GM19372 (cell line): ENCODE results near the gene TENM4.

Experiments
- ATAC-seq: cut with Tn5 transposase; IDR thresholded peaks from one replicate; pipeline ENCODE4 v1.9.1; 2021; ENCODE audit warnings: mild to moderate bottlenecking, low read depth, moderate library complexity; ENCODE audit not compliant: unreplicated experiment

The TENM4 gene

DNA sequence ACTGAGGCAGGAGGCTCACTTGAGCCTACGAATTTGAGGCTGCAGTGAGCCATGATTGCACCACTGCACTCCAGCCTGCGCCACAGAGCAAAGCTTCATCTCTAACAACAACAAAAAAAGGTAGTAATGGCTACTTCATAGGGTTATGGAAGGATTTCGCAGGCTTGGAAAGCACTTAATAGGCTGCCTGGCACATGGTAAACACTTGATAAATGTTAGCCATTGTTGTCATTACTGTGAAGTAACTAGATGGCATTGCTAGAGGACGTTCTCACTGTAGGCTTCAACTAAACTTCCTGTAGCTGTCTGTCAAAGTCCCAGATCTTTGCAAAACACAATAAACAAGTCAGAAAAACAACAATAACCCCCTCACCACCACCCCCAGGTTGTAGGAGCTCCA lies 508.9 kb downstream of the TENM4 start:
- ATAC-seq, result no peak

DNA sequence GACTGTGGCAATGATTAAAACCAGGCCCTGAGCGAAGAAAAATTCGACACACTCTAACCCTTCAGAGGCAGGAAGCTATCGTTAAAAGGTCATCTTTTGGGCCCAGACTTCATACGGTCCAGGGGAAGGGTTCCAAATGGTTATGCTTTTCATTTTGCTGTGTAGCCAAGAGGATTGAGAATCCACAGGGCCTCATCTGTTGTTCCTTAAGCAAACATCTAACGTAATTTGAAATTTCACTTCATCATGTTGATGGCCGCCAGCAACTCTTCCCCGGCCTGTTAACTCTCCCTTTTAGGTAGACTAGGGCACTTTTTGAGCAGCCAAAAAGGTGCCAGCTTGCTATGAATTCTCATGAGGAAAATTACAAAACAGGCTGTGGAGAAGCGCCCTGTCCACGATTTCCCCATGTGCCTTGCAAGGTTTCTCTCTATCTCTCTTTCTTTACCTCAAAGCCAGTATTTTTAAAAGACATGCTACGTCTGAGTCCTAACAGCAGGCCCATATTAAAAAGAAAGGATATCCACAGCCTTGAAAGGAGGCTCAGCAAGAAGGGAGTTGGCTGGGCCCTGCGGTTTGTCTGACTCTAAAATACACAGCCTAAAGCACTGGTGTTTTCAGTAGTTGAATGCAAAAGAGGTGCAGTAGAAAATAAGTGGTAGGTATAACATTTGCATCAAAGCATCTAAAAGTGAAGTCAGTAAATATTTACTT lies 509.9 kb downstream of the TENM4 start:
- no peak for ATAC-seq

DNA sequence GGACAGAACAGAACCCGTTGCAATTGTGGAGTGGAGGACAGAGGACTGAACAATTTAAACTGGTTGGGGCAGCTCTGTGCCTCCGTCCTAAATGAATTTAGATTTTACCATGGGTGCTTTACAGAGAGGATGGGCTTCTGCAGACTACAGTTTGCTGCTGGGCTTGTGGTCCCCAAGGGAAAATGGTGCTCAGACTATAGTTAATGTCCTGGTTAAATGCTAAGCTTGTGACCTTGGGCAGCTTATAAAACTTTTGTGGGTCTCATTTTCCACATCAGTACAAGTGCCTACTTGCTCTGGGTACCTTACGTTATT lies 511.0 kb downstream of the TENM4 start:
- ATAC-seq, result no peak

DNA sequence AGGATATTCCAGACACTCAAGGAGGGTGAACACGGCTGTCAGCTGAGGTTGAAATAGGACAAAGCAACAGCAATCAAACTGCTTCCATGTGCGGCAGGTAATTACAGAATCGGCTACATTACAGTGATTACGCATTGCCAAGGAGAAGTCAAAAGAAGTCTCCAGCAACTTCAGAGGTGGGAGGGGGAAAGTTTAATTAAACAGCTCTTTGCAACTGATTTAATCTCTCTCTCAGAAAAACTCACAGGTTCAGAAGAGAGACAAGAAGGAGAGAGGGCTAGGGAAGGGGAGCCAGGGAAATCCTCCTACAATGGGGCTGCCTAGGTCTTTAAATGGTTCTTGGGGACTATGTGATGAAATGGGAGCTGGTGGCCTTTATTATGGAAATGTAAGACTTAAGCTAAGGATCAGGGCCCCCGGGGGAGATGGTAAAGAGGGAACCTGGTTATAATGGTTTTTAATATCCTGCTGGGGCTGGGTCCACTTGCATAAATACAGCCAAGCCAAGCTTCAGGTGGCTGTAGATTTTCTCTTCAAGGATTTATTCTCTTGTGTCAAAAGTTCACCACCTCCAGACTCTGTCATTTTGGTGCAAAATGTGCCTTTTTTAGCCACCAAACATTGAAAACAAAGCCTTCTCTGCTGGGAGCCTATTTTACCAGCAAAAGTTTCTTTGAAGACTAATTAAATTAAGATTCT lies 511.5 kb downstream of the TENM4 start:
- no peak for ATAC-seq

DNA sequence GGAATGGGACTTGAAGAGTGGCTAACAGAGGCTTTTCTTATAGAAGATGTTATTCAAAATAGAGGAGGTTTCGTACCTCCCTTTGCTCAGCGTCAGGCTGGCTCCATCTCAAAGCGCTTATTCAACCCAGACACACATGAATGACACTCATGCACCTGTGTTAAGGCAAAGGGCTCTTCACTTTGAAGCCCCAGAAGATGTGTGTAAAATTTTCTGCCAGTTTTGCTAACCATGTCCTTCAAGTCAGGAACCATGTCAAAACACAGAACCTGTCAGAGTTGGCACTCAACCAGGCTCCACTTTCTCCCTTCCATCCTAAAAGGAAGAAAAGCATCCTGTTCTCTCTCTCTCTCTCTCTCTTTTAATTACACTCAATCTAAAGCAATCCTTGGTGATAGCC lies 513.3 kb downstream of the TENM4 start:
- ATAC-seq, result no peak

DNA sequence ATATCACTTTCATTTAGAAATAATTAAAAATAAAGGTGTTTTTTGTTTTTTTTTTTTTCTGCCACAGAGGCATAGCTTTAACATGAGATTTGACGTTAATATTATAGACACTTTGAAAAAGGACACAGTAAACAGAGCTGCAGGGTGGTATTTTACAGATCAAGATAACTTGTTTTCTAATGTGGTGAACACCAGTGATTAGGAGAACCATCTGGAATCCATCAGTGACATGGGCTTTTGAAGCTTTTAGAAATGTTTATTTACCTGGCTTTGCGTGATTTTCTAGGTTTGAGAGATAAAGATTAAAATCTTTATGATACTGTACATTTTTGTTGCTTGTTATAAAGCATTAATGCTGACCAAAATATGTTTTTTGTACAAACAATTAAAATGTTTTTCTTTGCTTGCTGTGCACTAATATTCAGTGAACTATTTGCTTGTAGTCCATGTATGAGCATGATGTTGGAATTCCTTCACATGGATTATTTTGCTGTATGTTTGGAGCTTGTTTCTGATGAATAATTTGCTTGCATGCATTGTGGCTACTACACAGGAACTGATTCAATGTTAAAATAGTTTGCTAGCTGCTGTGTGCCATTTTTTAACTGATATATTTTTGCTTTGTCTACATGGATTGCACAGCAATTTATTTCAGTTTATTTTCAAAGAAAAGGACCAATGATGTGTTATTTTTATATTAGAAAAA lies 514.0 kb downstream of the TENM4 start:
- no peak for ATAC-seq

DNA sequence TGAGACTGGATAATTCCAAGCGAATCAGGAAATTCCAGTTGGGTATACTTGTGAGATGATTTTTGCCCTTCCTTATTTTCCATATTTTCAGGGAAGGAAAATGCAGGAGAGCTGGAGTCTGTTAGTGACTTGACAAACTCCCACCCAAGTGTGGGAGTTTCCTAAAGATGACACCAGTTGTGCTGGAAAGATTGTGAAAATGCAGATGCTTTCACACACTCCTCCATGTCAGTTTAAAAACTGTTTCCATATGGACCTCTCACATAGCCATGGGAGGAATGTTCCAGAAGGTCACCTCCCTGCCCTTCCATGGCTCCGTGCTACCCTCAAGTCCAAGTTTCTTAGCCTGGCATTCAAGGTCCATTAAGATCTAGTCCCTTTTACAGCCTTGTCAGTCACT lies 515.4 kb downstream of the TENM4 start:
- ATAC-seq, result no peak

DNA sequence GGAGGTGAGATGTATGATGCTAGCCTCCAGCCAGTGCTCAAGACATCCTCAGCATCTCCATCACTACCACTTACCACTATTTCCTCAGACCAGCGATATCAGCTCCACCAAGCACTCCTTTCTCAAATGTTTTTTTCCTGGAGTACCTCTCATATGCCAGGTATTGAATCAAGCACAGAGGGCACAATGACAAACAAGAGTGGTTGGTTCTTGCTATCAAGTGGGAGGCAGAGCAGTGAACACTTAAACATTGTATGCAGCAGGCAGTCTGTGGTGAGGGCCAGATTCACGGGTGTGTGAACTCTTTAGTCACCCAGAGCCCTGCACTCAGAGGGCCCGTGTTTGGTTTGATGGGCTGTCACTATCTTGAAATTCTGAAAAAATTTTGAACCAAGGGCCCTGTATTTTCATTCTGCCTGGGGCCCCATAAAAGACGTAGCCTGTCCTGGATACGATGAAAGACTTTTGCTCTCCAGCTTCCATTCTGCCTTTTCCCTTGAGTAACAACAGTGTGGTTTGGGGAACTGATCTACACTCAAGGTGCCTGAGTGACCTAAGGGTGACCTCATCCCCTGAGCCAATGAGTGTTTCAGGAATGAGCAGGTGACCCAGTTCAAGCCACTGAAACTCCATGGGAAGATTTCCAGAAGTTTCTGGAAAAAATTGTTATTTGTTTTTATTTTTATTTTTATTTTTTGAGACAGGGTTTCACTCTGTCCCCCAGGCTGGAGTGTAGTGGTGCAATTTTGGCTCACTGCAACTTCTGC lies 517.8 kb downstream of the TENM4 start:
- ATAC-seq, result no peak

DNA sequence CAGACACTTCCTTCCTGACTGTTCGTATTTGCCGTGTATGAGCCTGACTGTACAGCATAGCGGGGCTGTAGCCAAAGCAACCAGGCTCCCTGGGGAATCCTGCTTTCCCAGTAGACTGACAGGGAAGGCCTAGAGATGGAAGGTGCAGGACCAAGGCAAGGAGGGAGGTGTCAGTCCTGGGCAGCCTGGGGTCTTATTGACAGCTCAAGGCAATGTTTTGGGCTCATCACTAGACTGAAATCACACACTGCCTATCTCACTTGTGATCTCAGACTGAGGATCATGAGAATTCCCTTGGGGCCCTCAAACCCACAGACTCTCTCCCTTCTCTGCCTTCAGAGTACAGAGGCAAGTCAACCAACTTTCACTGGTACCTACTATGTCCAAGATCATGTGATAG lies 519.3 kb downstream of the TENM4 start:
- ATAC-seq, result no peak

DNA sequence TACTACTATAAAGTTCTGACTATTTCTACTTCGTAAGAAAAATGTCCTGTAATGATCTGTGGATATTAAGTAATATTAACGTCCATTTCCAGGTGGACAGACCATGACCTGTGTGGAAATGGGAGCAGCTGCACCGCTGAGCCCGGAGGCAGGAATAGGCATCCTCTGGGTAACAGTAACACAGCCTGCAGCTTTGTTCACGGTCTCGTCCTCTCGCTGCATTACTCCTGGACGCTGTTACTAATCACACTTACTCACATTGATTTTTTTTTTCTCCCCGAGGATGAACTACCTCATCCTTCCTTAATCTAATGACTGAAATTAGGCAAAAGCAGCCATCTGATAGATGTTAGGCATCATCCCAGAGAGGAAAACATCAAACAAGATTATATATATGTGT lies 520.5 kb downstream of the TENM4 start:
- ATAC-seq, result no peak

DNA sequence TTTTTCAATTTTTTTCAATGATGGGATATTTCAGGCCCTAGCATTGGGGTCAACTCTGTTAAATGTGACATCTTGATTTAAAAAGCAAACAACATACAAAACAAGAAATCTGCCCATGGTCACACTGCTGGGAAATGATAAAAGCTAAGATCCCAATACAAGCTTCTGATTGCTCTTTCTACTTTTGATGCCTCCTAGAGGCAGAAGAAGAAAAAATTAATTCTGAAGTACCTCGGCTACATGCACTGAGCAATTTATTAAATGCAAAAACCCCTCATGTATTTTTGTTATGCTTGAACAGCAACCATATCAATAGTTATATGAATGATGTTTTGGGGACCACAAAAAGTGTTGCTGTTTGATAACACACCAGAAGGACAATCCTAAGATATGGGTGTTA lies 524.1 kb downstream of the TENM4 start:
- no peak for ATAC-seq

DNA sequence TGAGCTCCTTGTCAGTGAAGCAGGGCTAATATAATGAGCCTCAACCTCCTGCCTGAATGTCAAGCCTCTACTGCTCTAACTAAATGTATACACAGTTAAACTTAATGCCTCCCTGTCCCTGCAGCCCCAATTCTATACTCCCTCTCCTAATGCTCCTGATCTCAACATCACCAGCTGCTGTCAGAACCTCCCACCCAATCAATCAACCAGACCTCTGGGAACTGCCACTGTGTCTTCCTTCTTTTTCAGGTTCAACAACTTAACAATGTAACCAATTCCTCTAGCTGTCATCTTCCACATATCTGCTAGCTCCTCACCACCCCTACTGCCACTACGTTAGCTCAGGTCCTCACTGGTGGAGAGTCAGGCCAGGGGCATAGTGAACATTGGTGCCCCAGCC lies 526.3 kb downstream of the TENM4 start:
- no peak for ATAC-seq

DNA sequence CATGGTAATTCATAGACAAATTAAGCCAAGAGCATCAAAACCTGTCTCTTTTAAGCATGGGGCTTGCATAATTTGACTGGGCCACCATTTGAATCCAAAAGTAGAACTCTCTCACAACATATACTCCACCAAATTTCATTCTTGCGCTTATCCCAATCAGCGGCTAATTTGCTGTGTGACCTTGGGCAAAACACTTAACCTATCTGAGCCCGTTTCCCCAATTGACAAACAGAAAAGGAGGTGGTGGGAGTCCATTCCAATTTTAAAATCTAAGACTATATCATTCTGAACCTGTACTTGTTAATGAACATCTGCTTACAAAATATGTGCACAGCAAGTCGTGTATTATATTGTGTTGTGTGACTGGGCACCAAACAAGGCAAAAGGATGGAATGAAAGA lies 528.1 kb downstream of the TENM4 start:
- no peak for ATAC-seq

DNA sequence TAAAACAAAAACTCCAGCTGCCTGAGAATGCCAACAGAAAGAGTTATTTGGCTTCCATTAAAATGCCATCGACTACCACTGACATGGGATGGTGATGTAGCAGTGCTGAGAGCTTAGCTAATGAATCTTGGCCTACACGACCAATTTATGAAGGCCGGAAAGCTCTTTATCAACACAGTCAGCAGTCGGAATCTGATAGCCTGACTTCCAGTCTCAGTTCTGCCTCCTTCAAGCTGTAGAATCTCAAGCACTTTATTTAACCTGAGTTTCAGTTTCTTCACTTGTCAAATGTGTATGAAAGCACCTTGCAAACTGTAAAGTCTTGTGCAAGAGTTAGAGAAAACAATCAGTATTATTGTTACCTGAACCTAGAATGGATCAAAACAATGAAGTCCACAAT lies 530.5 kb downstream of the TENM4 start:
- no peak for ATAC-seq

DNA sequence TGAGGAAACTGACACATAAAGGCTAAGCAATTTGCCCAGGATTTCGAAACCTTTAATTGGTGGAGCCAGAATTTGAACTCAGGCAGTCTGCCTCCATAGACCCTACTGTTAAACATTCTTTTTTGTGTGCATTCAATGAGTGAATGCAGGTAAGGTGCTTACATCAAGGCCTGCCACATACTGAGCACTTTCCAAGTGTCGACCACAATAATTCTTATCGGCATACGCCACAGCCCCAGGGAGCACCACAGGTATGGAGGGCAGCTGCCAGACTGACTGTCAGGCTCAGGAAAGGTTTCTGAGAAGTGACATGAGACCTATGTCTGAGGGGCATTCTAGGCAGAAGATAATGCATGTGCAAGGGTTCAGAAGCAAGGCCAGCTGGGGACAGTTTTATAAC lies 531.4 kb downstream of the TENM4 start:
- no peak for ATAC-seq

DNA sequence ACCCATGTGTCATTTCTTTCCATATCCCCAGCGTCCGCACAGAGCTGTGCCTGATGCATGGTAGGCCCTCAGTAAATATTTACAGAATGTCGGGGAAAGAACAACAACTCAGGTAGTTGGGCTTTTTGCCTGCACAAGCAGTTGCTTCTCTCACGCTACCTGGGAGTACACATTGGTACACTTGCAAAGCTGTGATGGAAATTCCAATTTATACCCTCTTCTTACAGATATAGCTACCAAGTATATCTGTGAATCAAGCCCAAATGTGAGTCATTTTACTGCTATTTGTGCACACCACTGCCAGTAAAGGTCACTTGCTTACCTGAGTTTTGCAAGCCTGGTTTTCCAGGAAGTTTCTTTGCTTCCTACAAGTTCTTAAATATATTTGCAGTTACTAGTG lies 533.2 kb downstream of the TENM4 start:
- no peak for ATAC-seq

DNA sequence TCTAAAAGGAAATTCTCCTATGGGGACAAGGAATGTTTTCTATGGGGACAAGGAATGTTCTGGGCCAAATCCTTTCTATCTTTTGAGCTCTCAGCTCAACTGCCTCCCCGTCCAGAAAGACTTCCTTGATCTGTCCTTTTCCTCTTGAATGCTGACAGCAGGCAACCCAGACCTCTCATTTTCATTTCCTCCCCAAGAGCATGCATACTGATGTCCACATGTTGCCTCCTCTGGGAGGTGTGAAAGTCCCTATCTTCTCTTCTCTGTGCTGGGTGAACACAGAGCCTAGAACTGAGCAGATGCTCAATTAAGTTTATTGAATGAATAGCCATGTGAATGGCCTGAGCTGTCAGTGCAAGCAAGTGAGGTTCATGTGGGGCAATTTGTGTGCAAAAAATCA lies 534.3 kb downstream of the TENM4 start:
- ATAC-seq, result no peak

DNA sequence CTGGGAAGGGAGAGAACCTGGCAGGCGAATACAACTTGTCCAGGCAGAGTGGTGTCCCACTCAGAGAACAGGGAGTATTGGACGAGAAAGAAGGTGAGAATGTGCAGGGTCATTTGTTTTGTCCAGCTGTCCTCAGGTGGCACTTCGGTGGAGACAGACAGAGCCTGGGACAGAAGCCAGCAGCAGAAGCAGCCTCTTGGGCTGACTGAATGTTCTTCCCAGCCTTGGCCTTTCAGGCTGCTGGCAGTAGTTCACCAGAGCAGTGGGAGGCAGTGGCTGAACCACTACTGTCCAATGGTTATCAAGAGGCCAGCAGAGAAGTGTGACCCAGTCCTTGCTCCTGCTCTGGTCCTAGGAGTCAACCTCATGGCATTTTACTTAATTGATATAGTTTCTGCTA lies 535.1 kb downstream of the TENM4 start:
- ATAC-seq, result no peak

DNA sequence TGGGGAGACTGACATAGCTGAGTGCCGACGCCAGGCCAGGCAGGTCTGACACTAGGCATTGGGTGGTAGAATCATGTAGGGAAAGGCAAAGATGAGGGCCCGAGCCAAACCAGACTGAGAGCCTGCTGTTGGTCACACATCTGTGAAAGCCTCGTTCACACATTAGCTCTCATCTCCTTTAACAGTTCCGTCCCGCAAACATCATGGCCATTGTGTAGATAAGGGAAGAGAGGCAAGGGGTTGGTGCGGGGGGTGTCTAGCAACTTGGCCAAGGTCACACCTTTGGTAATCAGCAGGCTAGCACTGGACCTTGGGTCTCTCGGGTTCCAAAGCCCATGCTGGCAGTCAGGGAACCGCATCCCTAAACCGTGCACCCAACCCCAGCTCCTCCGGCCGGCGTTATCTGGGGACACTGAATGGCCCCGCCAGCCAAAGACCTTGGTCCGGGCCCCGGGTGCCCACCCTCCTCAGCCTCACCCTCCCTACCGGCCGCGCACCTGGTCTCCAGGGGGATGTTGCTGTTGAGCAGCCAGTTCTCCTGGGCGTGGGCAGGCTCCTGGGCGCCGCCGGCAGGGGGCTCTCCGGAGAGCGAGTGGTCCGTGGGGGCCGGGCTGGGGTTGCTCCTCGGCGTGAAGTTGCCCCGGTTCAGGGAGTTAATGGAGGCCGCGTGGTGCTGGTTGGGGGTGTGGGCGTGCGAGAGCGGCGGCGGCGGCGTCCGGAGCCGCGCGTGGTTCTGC lies 537.9 kb downstream of the TENM4 start:
- ATAC-seq, result no peak

DNA sequence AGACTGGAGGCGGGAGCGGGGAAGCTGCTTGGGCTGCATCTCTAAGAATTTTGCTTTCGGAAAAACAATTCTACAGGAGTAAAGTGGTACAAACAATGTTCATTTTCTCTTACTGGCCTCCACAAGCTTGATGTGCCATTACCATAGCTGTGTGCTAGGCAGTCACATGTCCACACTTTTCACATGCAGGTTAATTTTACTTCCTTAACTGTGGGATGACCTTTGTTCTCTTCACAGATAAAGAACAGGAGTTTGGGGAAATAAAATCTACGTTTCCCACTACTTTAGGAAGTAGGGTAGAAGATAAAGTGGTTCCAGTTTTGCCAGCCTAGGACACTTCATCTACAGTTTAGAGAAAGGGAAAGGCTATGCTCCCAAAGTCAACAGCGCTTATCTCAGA lies 539.0 kb downstream of the TENM4 start:
- ATAC-seq, result no peak
